CD14-positive monocyte (primary cell): ENCODE measurements around the gene KBTBD13. TPM values are rescaled to one million over a fixed set of nuclear protein-coding genes. Genes with fewer than 3 reads are reported as not detected.

Experiments
- DNase-seq, 3 donors: peaks; one replicate each; pipeline ENCODE4 v3.0.0-alpha.2; 2011 to 2022
- H2AFZ ChIP-seq: 2 replicates; pipeline ENCODE4 v1.6.0; 2012; ENCODE audit warnings: mild to moderate bottlenecking, low read depth, low read length, inconsistent platforms; ENCODE audit not compliant: insufficient read depth, poor library complexity, severe bottlenecking
- H3K27ac ChIP-seq, 2 donors: 1 replicate in 1 of 2; 2 replicates in 1 of 2; pipeline ENCODE4 v1.5.1; 2012 to 2013; ENCODE audit warnings: low read length in 2 of 2, control low read depth in 1 of 2, inconsistent platforms in 1 of 2, low read depth in 1 of 2, mild to moderate bottlenecking in 1 of 2
- H3K27me3 ChIP-seq, 2 donors: one replicate each; pipeline versions ENCODE4 v1.6.0 to v1.6.1; 2011 to 2013; ENCODE audit warnings: low read length in 2 of 2; ENCODE audit not compliant: control insufficient read depth in 2 of 2, insufficient read depth in 2 of 2
- H3K36me3 ChIP-seq, 2 donors: replicated peaks in 1 of 2; 1 replicate in 1 of 2; 2 replicates in 1 of 2; pipeline versions ENCODE4 v1.5.1 to v1.6.1; 2012 to 2013; ENCODE audit warnings: low read length in 2 of 2, control low read depth in 1 of 2, inconsistent platforms in 1 of 2, mild to moderate bottlenecking in 1 of 2; ENCODE audit not compliant: insufficient read depth in 2 of 2, control insufficient read depth in 1 of 2
- H3K4me1 ChIP-seq, 2 donors: 1 replicate in 1 of 2; 2 replicates in 1 of 2; pipeline versions ENCODE4 v1.5.1 to v1.6.1; 2012 to 2013; ENCODE audit warnings: low read length in 2 of 2, control low read depth in 1 of 2, inconsistent platforms in 1 of 2, mild to moderate bottlenecking in 1 of 2, moderate library complexity in 1 of 2; ENCODE audit not compliant: insufficient read depth in 2 of 2, control insufficient read depth in 1 of 2
- H3K4me2 ChIP-seq: replicated peaks from 2 replicates; pipeline ENCODE3; 2012; ENCODE audit warnings: low read length, moderate library complexity, mild to moderate bottlenecking; ENCODE audit not compliant: poor library complexity, severe bottlenecking; ENCODE audit errors: extremely low read depth
- H3K4me3 ChIP-seq, 3 experiments: fragments of 200-600 bp in 1 of 3; sonication (generic) in 1 of 3; replicated peaks in 1 of 3; 1 replicate in 2 of 3; 2 replicates in 1 of 3; pipeline ENCODE4 v1.5.1; 2011 to 2013; ENCODE audit warnings: low read length in 3 of 3, mild to moderate bottlenecking in 3 of 3, control low read depth in 2 of 3, low read depth in 2 of 3, inconsistent platforms in 1 of 3, moderate library complexity in 1 of 3
- H3K79me2 ChIP-seq: 2 replicates; pipeline ENCODE4 v1.6.0; 2012; ENCODE audit warnings: mild to moderate bottlenecking, control low read depth, inconsistent platforms, low read length, moderate library complexity; ENCODE audit not compliant: insufficient read depth
- H3K9ac ChIP-seq: 2 replicates; pipeline ENCODE4 v1.6.0; 2017; ENCODE audit warnings: low read length, mild to moderate bottlenecking; ENCODE audit not compliant: insufficient read depth, poor library complexity, severe bottlenecking
- H3K9me3 ChIP-seq, 2 donors: replicated peaks in 1 of 2; 1 replicate in 1 of 2; 2 replicates in 1 of 2; pipeline versions ENCODE4 v1.5.1 to v1.6.1; 2012 to 2013; ENCODE audit warnings: low read length in 2 of 2, control low read depth in 1 of 2; ENCODE audit not compliant: control insufficient read depth in 1 of 2, insufficient read depth in 1 of 2
- H4K20me1 ChIP-seq: 2 replicates; pipeline ENCODE4 v1.6.0; 2012; ENCODE audit warnings: mild to moderate bottlenecking, low read length, control low read depth, moderate library complexity; ENCODE audit not compliant: insufficient read depth
- H3K27ac Mint-ChIP-seq, 7 donors: one replicate each; pipeline ENCODE4 v1.8.0; 2020; ENCODE audit warnings: mild to moderate bottlenecking in 7 of 7, mixed read lengths in 7 of 7, moderate library complexity in 6 of 7, inconsistent platforms in 2 of 7
- H3K27me3 Mint-ChIP-seq, 3 donors: one replicate each; pipeline ENCODE4 v1.8.0; 2021 to 2022; ENCODE audit warnings: low read depth in 3 of 3, mild to moderate bottlenecking in 3 of 3, mixed read lengths in 3 of 3, moderate library complexity in 3 of 3, inconsistent platforms in 1 of 3
- H3K36me3 Mint-ChIP-seq, 2 donors: one replicate each; pipeline ENCODE4 v1.8.0; 2020; ENCODE audit warnings: mixed read lengths in 2 of 2, inconsistent platforms in 1 of 2, mild to moderate bottlenecking in 1 of 2
- H3K4me1 Mint-ChIP-seq: one replicate; pipeline ENCODE4 v1.8.0; 2020; ENCODE audit warnings: mild to moderate bottlenecking, mixed read lengths
- H3K4me3 Mint-ChIP-seq, 2 donors: one replicate each; pipeline ENCODE4 v1.8.0; 2020; ENCODE audit warnings: mild to moderate bottlenecking in 2 of 2, mixed read lengths in 2 of 2, moderate library complexity in 1 of 2
- H3K9me3 Mint-ChIP-seq, 7 donors: one replicate each; pipeline ENCODE4 v1.8.0; 2020 to 2022; ENCODE audit warnings: mixed read lengths in 7 of 7, mild to moderate bottlenecking in 6 of 7, moderate library complexity in 6 of 7, inconsistent platforms in 2 of 7
- CTCF ChIP-seq: fragments of 200-600 bp; IDR thresholded peaks from one replicate; pipeline ENCODE4 v1.8.0; 2022; ENCODE audit warnings: antibody characterized with exemption, mild to moderate bottlenecking
- WGBS: methylation state at CpG from one replicate; pipeline ENCODE4 v1.1.5; 2013; ENCODE audit warnings: missing lambda C conversion rate; ENCODE audit not compliant: insufficient coverage; 5-methylcytosine and 5-hydroxymethylcytosine counted together
- intact Hi-C, 2 donors: fragments of 100-400 bp; cut with micrococcal nuclease; formaldehyde crosslinking; loops; one replicate each; pipeline versions ENCODE4 v1.15.0 to v1.15.1; 2023
- polyA plus RNA-seq, 3 donors: library from polyadenylated mRNA; depleted of rRNA in 1 of 3; unstranded in 2 of 3; stranded (reverse) in 1 of 3; fragments of 300-500 nt in 2 of 3; fragments of >200 nt in 1 of 3; fragmentation: Illumina TruSeq in 2 of 3; gene quantifications; 1 replicate in 2 of 3; 2 replicates in 1 of 3; pipeline ENCODE4 v1.2.3, GENCODE V29; 2012 to 2021

KBTBD13 gene
- polyA plus RNA-seq, 3 donors: not detected

- 98% methylated on average over 5 of the region's 7 CpGs for WGBS
- H3K27ac Mint-ChIP-seq: no peak within 1 kb of the TSS
- no peaks in the 10 kb centered on the region for H3K36me3 ChIP-seq
- no peaks in the 10 kb centered on the region for H3K36me3 Mint-ChIP-seq
- no peak within 1 kb of the TSS for H2AFZ ChIP-seq
- H3K4me2 ChIP-seq: no peak within 1 kb of the TSS
- H3K27me3 Mint-ChIP-seq: peaks cover 2 to 10% (median 5%) of the 10 kb centered on the region in 3 donors
- H3K9me3 ChIP-seq: no peaks in the 10 kb centered on the region
- H3K27ac ChIP-seq: no peak within 1 kb of the TSS
- intact Hi-C loops: no loop called here
- H3K4me1 Mint-ChIP-seq: peaks cover 10% of the 10 kb centered on the region
- no peaks in the 10 kb centered on the region for H3K27me3 ChIP-seq
- peaks cover 0 to 1% (median 0%) of the 10 kb centered on the region in 7 donors for H3K9me3 Mint-ChIP-seq
- H3K4me3 Mint-ChIP-seq: no peak within 1 kb of the TSS
- peaks cover 9 to 11% of the 10 kb centered on the region in 2 donors for H3K4me1 ChIP-seq
- no peak for DNase-seq
- H4K20me1 ChIP-seq: no peaks in the 10 kb centered on the region
- no peak within 1 kb of the TSS for H3K4me3 ChIP-seq
- no peak for TF ChIP-seq CTCF
- no peaks in the 10 kb centered on the region for H3K79me2 ChIP-seq
- H3K9ac ChIP-seq: no peak within 1 kb of the TSS
These were observed 31.6 kb upstream of the KBTBD13 start, which contains the start of gene SLC51B for GRCh38 chr15:65044724-65045481. Gene SLC51B, plus strand, starts transcription at chr15:65045387. Its CDS starts 4,618 bp downstream, at chr15:65050005.

GRCh38 chr15:65048241-65048640 lies 28.3 kb upstream of the KBTBD13 start:
- Histone ChIP-seq H3K36me3 (no peaks in the 10 kb centered on the region), H4K20me1 (no peaks in the 10 kb centered on the region), H3K9me3 (no peaks in the 10 kb centered on the region), H3K4me2 (no peak overlapping the region), H2AFZ (no peak overlapping the region), H3K27me3 (no peaks in the 10 kb centered on the region), H3K4me3 (no peak overlapping the region), H3K9ac (no peak overlapping the region), H3K4me1 (peaks cover 10 to 16% of the 10 kb centered on the region in 2 donors), H3K27ac (no peak overlapping the region), H3K79me2 (no peaks in the 10 kb centered on the region)
- H3K4me1 Mint-ChIP-seq: peaks cover 16% of the 10 kb centered on the region
- H3K27me3 Mint-ChIP-seq: peaks cover 6 to 18% (median 8%) of the 10 kb centered on the region in 3 donors
- H3K9me3 Mint-ChIP-seq: peaks cover 0 to 3% (median 0%) of the 10 kb centered on the region in 7 donors
- H3K36me3 Mint-ChIP-seq: no peaks in the 10 kb centered on the region
- TF ChIP-seq CTCF: no peak
- H3K27ac Mint-ChIP-seq: no peak overlapping the region
- no peak overlapping the region for H3K4me3 Mint-ChIP-seq
- intact Hi-C loops: no loop called here
- WGBS: no CpG with 5 or more reads among the region's 2 CpGs
- DNase-seq: no peak
